Neutrophil (primary cell): ENCODE measurements around the gene OXER1.

ENCODE experiments used
- H3K27ac ChIP-seq: fragments of 200-600 bp; sonication (generic); 2 replicates; pipeline ENCODE4 v1.5.1; 2016; ENCODE audit warnings: mild to moderate bottlenecking, moderate library complexity
- H3K27me3 ChIP-seq: fragments of 200-600 bp; sonication (generic); 2 replicates; pipeline ENCODE4 v1.6.0; 2016; ENCODE audit warnings: mild to moderate bottlenecking
- H3K36me3 ChIP-seq: fragments of 200-600 bp; sonication (generic); 2 replicates; pipeline ENCODE4 v1.5.1; 2017
- H3K4me1 ChIP-seq, 2 experiments: fragments of 200-600 bp in 1 of 2; sonication (generic) in 1 of 2; 1 replicate in 1 of 2; 2 replicates in 1 of 2; pipeline versions ENCODE4 v1.5.1 to v1.6.1; 2013 to 2016; ENCODE audit warnings: low read depth in 1 of 2, low read length in 1 of 2, mild to moderate bottlenecking in 1 of 2, moderate library complexity in 1 of 2; ENCODE audit not compliant: control insufficient read depth in 1 of 2, insufficient read depth in 1 of 2
- H3K4me3 ChIP-seq, 2 experiments: fragments of 200-600 bp in 1 of 2; sonication (generic) in 1 of 2; 1 replicate in 1 of 2; 2 replicates in 1 of 2; pipeline ENCODE4 v1.5.1; 2013 to 2016; ENCODE audit warnings: low read depth in 1 of 2, low read length in 1 of 2, mild to moderate bottlenecking in 1 of 2, moderate library complexity in 1 of 2
- H3K9me3 ChIP-seq: fragments of 200-600 bp; sonication (generic); 2 replicates; pipeline ENCODE4 v1.5.1; 2016
- TF ChIP-seq, protein P1 (sequence below): fragments of 200-600 bp; sonication (generic); IDR thresholded peaks from 2 replicates; pipeline ENCODE4 v1.5.1; 2016; ENCODE audit warnings: antibody characterized with exemption

The OXER1 gene

DNA sequence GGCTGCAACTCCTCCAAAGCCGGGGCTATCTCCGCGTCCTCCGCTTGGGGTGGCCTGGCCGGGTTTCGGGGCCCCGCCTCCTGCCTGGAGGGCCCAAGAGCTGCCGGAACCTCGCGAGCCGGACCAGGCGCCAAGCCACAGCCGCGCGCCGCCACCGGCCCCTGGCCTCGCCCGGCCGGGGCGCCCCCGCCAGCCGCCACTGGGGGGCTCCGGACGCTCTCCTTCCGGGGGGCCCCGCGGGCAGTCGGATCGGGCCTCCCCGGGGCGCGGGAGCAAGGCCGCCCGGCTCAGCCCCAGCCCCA is 45.8 kb upstream of the OXER1 start:
- Histone ChIP-seq H3K36me3 (no peaks in the 10 kb centered on the region), H3K9me3 (peaks cover 12% of the 10 kb centered on the region), H3K4me3 (peak overlapping the region; percentile 60 to 83), H3K27me3 (peaks cover 10% of the 10 kb centered on the region), H3K27ac (peak overlapping the region; percentile 97), H3K4me1 (peaks cover 27% of the 10 kb centered on the region in 2 experiments)
- TF ChIP-seq, protein P1, sequence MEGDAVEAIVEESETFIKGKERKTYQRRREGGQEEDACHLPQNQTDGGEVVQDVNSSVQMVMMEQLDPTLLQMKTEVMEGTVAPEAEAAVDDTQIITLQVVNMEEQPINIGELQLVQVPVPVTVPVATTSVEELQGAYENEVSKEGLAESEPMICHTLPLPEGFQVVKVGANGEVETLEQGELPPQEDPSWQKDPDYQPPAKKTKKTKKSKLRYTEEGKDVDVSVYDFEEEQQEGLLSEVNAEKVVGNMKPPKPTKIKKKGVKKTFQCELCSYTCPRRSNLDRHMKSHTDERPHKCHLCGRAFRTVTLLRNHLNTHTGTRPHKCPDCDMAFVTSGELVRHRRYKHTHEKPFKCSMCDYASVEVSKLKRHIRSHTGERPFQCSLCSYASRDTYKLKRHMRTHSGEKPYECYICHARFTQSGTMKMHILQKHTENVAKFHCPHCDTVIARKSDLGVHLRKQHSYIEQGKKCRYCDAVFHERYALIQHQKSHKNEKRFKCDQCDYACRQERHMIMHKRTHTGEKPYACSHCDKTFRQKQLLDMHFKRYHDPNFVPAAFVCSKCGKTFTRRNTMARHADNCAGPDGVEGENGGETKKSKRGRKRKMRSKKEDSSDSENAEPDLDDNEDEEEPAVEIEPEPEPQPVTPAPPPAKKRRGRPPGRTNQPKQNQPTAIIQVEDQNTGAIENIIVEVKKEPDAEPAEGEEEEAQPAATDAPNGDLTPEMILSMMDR: peak; percentile 62

DNA sequence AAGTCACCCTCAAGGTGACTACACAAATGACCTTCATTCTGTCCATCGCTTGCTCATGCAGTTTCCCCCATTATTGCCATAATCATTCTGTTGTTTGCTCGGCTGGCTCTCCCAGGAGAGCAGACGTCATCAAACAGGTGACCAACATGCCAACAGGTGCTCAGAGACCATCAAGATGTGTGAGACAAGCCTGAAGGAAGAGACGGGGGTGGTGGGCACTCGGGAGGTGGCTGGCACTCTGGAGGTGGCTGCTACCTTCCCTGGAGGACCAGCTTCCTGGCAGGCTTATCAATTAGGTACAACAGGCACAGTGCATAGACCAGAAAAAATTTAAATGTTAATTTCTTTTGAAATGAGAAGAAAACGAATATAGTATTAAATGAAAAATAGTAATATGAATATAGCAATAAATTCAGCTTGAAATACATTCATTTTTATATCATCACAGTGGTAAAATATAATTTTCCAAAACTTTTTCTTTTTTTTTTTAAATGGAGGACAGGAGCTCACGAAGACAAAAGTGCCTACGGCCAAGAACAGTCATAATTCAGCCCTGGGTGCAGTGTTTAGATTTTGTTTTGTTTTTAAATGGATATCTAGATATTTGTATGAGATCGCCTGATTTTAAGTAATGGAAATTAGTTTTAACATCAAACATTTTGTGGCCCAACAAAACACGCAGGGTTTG is 45.3 kb upstream of the OXER1 start:
- TF ChIP-seq, protein P1: no peak
- Histone ChIP-seq H3K9me3 (peaks cover 7% of the 10 kb centered on the region), H3K36me3 (no peaks in the 10 kb centered on the region), H3K27ac (peak overlapping the region; percentile 97), H3K27me3 (peaks cover 10% of the 10 kb centered on the region), H3K4me3 (peak overlapping the region; percentile 60 to 83), H3K4me1 (peaks cover 32% of the 10 kb centered on the region in 2 experiments)

DNA sequence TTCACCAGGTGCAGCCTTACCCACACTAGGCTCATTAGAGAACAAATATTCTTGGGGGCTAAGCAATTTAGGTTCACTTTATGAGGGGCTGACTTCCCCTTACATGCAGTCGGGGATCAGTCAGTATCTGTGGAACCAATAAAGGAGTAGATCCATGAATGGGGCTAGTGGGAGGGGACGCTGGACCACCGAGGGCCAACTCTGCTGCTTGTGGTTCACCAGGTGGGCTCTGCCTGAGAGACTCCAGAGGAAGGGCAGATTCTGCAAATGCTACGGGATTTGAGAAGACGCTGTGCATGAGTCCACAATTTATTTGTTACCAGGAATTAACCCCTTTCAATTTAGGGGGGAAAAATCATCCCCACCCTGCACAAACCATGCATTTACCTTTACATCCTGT is 44.4 kb upstream of the OXER1 start:
- Histone ChIP-seq H3K9me3 (no peaks in the 10 kb centered on the region), H3K27me3 (peaks cover 10% of the 10 kb centered on the region), H3K27ac (no peak overlapping the region), H3K4me3 (no peak overlapping the region), H3K4me1 (peaks cover 36 to 38% of the 10 kb centered on the region in 2 experiments), H3K36me3 (no peaks in the 10 kb centered on the region)
- TF ChIP-seq, protein P1: no peak

DNA sequence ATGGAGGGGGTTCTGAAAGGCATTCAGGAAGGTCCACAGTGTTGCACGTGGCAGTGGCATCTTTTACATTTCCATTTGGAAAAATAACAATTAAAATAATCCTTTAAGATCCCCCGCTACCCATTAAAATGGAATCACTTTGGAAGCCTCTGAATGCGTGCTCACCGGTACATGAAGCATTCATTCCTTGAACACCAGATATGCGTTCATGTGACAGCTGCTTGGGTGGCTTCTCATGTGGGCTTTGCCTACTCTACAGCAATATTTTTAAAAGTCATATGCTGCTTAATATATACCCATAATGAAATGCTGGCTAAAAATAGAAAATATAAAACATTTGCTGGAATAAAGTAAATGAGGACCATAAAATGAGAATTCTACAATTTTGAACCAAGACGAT is 42.9 kb upstream of the OXER1 start:
- Histone ChIP-seq H3K4me1 (peaks cover 36 to 38% of the 10 kb centered on the region in 2 experiments), H3K9me3 (no peaks in the 10 kb centered on the region), H3K4me3 (no peak overlapping the region), H3K36me3 (no peaks in the 10 kb centered on the region), H3K27me3 (peaks cover 8% of the 10 kb centered on the region), H3K27ac (no peak overlapping the region)
- TF ChIP-seq, protein P1: no peak

GRCh38 chr2:42804891-42805290 is 41.0 kb upstream of the OXER1 start:
- H3K27ac ChIP-seq: peak overlapping the region; percentile 74
- H3K27me3 ChIP-seq: no peaks in the 10 kb centered on the region
- H3K9me3 ChIP-seq: no peaks in the 10 kb centered on the region
- H3K4me3 ChIP-seq: peak overlapping the region in 1 of 2 experiments; percentile 6
- TF ChIP-seq, protein P1: no peak
- peaks cover 24 to 25% of the 10 kb centered on the region in 2 experiments for H3K4me1 ChIP-seq
- no peaks in the 10 kb centered on the region for H3K36me3 ChIP-seq
